A673 (cell line): ENCODE data around the gene TMEM207. TPM values are rescaled to one million over a fixed set of nuclear protein-coding genes. Genes with fewer than 3 reads are reported as not detected.
A peak's percentile ranks its signal among the peaks of the same experiment; 100 is the strongest.

Experiments
- BruUV-seq: library from RNA; stranded (reverse); fragments of 400-500 nt; replicated peaks from 2 replicates; lab custom pipeline; 2021; lab: Mats Ljungman, UMichigan
- CTCF ChIA-PET: fragments of 300-600 bp; sonication (Branson Sonifier 250); formaldehyde crosslinking; loops from one replicate; lab custom pipeline; 2022; ENCODE audit warnings: antibody characterized with exemption; lab: Charles Lee
- POLR2A ChIA-PET: fragments of 300-600 bp; sonication (Branson Sonifier 250); formaldehyde crosslinking; loops from one replicate; lab custom pipeline; 2022; ENCODE audit warnings: antibody characterized with exemption; ENCODE audit not compliant: low non-redundant PET; lab: Charles Lee
- DNase-seq: peaks from one replicate; pipeline ENCODE4 v3.0.0-alpha.2; 2015; ENCODE audit warnings: low spot score
- H3K27ac ChIP-seq: fragments of 200-600 bp; sonication (generic); 2 replicates; pipeline ENCODE4 v1.5.1; 2016; ENCODE audit warnings: mixed run types, low read depth, mild to moderate bottlenecking, mixed read lengths, antibody characterized with exemption, low read length; ENCODE audit not compliant: poor library complexity, severe bottlenecking
- H3K27me3 ChIP-seq: fragments of 200-600 bp; sonication (generic); replicated peaks from 2 replicates; pipeline ENCODE4 v1.6.1; 2017; ENCODE audit warnings: mixed run types, low read depth, mild to moderate bottlenecking, mixed read lengths, antibody characterized with exemption, low read length; ENCODE audit not compliant: insufficient read depth, poor library complexity
- H3K36me3 ChIP-seq: fragments of 200-600 bp; sonication (generic); 2 replicates; pipeline ENCODE4 v1.6.1; 2016; ENCODE audit warnings: mixed run types, mild to moderate bottlenecking, mixed read lengths, antibody characterized with exemption, low read length; ENCODE audit not compliant: insufficient read depth, poor library complexity, severe bottlenecking
- H3K4me1 ChIP-seq: fragments of 200-600 bp; sonication (generic); 2 replicates; pipeline ENCODE4 v1.6.1; 2017; ENCODE audit warnings: mixed run types, mild to moderate bottlenecking, mixed read lengths, antibody characterized with exemption, low read length; ENCODE audit not compliant: insufficient read depth, poor library complexity, severe bottlenecking
- H3K4me3 ChIP-seq: fragments of 200-600 bp; sonication (generic); 2 replicates; pipeline ENCODE4 v1.5.1; 2016; ENCODE audit warnings: low read depth, mixed run types, mild to moderate bottlenecking, mixed read lengths, low read length; ENCODE audit not compliant: poor library complexity, severe bottlenecking
- H3K9me3 ChIP-seq: fragments of 200-600 bp; sonication (generic); 2 replicates; pipeline ENCODE4 v1.6.1; 2016; ENCODE audit warnings: mixed run types, low read depth, mild to moderate bottlenecking, mixed read lengths, antibody characterized with exemption, low read length; ENCODE audit not compliant: poor library complexity, severe bottlenecking
- CTCF ChIP-seq: fragments of 300-800, 200-600 bp; sonication (generic); conservative IDR thresholded peaks from 2 replicates; pipeline ENCODE4 v1.5.1; 2017; ENCODE audit warnings: low read depth, mild to moderate bottlenecking, antibody characterized with exemption, low read length, moderate library complexity, mixed read lengths
- EZH2 ChIP-seq: fragments of 200-600 bp; sonication (generic); IDR thresholded peaks from 2 replicates; pipeline ENCODE4 v1.6.1; 2017; ENCODE audit warnings: borderline replicate concordance, low read depth, mild to moderate bottlenecking, mixed read lengths, antibody characterized with exemption, low read length; ENCODE audit not compliant: poor library complexity, severe bottlenecking
- intact Hi-C: fragments of 100-400 bp; cut with micrococcal nuclease; formaldehyde crosslinking; loops from one replicate; pipeline ENCODE4 v1.10.0; 2022; ENCODE audit not compliant: unreplicated experiment
- total RNA-seq: library from RNA; stranded (reverse); gene quantifications from 2 replicates; pipeline ENCODE4 v1.2.3, GENCODE V29; 2021

TMEM207 gene
- total RNA-seq, 1 experiment from 2014 or later: not detected

- Histone ChIP-seq H3K4me1 (peaks cover 61% of the 10 kb centered on the region), H3K27me3 (no peaks in the 10 kb centered on the region), H3K27ac (peak overlapping the region; percentile 70), H3K9me3 (no peaks in the 10 kb centered on the region), H3K36me3 (no peaks in the 10 kb centered on the region), H3K4me3 (no peak overlapping the region)
- intact Hi-C loops: loop anchor here (1.0 kb wide), 1 partner anchor 20 kb away; no protein-coding TSS in a partner anchor
- CTCF ChIA-PET: no interaction called here
- DNase-seq: peak; percentile 52
- TF ChIP-seq CTCF (no peak), EZH2 (no peak)
- BruUV-seq: no TSS peak
- POLR2A ChIA-PET: no interaction called here
These were observed 45.7 kb upstream of the TMEM207 start for GRCh38 chr3:190495354-190495753.

- no TSS peak for BruUV-seq
- H3K27ac ChIP-seq: peak overlapping the region; percentile 70
- peak; percentile 74 for DNase-seq
- H3K9me3 ChIP-seq: no peaks in the 10 kb centered on the region
- H3K36me3 ChIP-seq: no peaks in the 10 kb centered on the region
- CTCF ChIA-PET: interaction anchor here (0.7 kb wide), 1 partner anchor 19 kb away, joined by 3 read pairs; the partner anchor contains the start of gene IL1RAP
- no peak overlapping the region for H3K4me3 ChIP-seq
- no peak for TF ChIP-seq CTCF
- POLR2A ChIA-PET: no interaction called here
- no peaks in the 10 kb centered on the region for H3K27me3 ChIP-seq
- intact Hi-C loops: loop anchor here (1.0 kb wide), 1 partner anchor 20 kb away; no protein-coding TSS in a partner anchor
- H3K4me1 ChIP-seq: peaks cover 65% of the 10 kb centered on the region
These were observed 45.2 kb upstream of the TMEM207 start for GRCh38 chr3:190494907-190495306.

GRCh38 chr3:190492966-190493365 is 43.3 kb upstream of the TMEM207 start:
- no peaks in the 10 kb centered on the region for H3K27me3 ChIP-seq
- CTCF ChIA-PET: no interaction called here
- TF ChIP-seq CTCF (no peak), EZH2 (no peak)
- no peaks in the 10 kb centered on the region for H3K36me3 ChIP-seq
- BruUV-seq: no TSS peak
- no peaks in the 10 kb centered on the region for H3K9me3 ChIP-seq
- POLR2A ChIA-PET: no interaction called here
- H3K4me3 ChIP-seq: no peak overlapping the region
- intact Hi-C loops: no loop called here
- peaks cover 74% of the 10 kb centered on the region for H3K4me1 ChIP-seq
- peak; percentile 20 for DNase-seq
- H3K27ac ChIP-seq: no peak overlapping the region
